Neural cell (in vitro differentiated cells): ENCODE measurements around the gene ALOX5.

ENCODE experiments used
- EP300 ChIP-seq: fragments of 450-650 bp; conservative IDR thresholded peaks from 2 replicates; pipeline ENCODE4 v1.6.1; 2014; ENCODE audit warnings: antibody characterized with exemption, mild to moderate bottlenecking, moderate library complexity; ENCODE audit not compliant: poor library complexity, severe bottlenecking
- EZH2 ChIP-seq: fragments of 200-600, 300-800 bp; shearing (Covaris generic), sonication (generic); IDR thresholded peaks from 2 replicates; pipeline ENCODE4 v1.6.1; 2014; ENCODE audit warnings: antibody characterized with exemption, low read length, borderline replicate concordance, mild to moderate bottlenecking; ENCODE audit not compliant: insufficient read depth, poor library complexity, severe bottlenecking
- POLR2AphosphoS5 ChIP-seq: IDR thresholded peaks from 2 replicates; pipeline ENCODE4 v1.6.1; 2012
- RAD21 ChIP-seq: fragments of 450-650 bp; conservative IDR thresholded peaks from 2 replicates; pipeline ENCODE4 v1.6.1; 2014; ENCODE audit warnings: antibody characterized with exemption, mild to moderate bottlenecking, moderate library complexity
- TAF1 ChIP-seq: IDR thresholded peaks from 2 replicates; pipeline ENCODE4 v1.6.1; 2012; ENCODE audit warnings: low read depth
- TF ChIP-seq, protein P1 (sequence below): fragments of 450-650 bp; IDR thresholded peaks from 2 replicates; pipeline ENCODE4 v1.5.1; 2014; ENCODE audit warnings: antibody characterized with exemption, mild to moderate bottlenecking, moderate library complexity; ENCODE audit not compliant: poor library complexity, severe bottlenecking

DNA sequence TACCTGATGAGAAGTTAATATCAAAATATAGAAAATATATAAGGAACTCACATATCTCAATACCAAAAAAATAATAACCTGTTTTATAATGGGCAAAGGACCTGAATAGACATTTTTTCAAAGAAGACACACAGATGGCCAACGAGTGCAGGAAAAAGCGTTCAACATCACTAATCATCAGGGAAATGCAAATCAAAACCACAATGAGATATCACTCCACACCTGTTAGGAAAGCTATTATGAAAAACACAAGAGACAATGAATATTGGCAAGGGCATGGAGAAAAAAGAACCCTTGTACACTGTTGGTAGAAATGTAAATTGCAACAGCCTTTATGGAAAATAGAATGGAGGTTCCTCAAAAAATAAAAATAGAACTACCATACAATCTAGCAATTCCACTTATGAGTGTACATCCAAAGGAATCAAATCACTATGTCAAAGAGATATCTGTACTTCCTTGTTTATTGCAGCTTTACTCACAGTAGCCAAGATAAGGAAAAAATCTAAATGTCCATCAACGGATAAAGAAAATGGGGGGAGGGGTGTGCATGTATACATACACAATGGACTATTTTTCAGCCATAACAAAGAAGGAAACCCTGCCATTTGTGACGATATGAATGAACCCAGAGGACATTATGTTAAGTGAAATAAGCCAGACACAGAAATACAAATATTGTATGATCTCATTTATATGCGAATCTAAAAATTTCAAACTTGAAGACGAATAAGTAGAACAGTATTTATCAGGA is 3.6 kb upstream of the ALOX5 start:
- no peak for TF ChIP-seq RAD21
- TF ChIP-seq, protein P1, sequence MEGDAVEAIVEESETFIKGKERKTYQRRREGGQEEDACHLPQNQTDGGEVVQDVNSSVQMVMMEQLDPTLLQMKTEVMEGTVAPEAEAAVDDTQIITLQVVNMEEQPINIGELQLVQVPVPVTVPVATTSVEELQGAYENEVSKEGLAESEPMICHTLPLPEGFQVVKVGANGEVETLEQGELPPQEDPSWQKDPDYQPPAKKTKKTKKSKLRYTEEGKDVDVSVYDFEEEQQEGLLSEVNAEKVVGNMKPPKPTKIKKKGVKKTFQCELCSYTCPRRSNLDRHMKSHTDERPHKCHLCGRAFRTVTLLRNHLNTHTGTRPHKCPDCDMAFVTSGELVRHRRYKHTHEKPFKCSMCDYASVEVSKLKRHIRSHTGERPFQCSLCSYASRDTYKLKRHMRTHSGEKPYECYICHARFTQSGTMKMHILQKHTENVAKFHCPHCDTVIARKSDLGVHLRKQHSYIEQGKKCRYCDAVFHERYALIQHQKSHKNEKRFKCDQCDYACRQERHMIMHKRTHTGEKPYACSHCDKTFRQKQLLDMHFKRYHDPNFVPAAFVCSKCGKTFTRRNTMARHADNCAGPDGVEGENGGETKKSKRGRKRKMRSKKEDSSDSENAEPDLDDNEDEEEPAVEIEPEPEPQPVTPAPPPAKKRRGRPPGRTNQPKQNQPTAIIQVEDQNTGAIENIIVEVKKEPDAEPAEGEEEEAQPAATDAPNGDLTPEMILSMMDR: no peak
- no peak for TF ChIP-seq EP300
- TF ChIP-seq EZH2: no peak
- no peak for TF ChIP-seq POLR2AphosphoS5
- no peak for TF ChIP-seq TAF1
